KMS-11 (cell line): ENCODE results near the gene DMAC2.
"Not testable (repeated sequence)": the region's sequence is repeated elsewhere in the genome, so short reads cannot be mapped to it uniquely, and the experiment has no call there.

ENCODE experiments used
- H2AFZ ChIP-seq: fragments of 200-600 bp; sonication (generic); 2 replicates; pipeline ENCODE4 v1.6.1; 2016; ENCODE audit warnings: antibody characterized with exemption, mixed run types, low read depth
- H3K27ac ChIP-seq: fragments of 200-600 bp; sonication (generic); 2 replicates; pipeline ENCODE4 v1.6.1; 2016; ENCODE audit warnings: mild to moderate bottlenecking, mixed run types
- H3K27me3 ChIP-seq: fragments of 200-600 bp; sonication (generic); 2 replicates; pipeline ENCODE4 v1.6.1; 2017; ENCODE audit warnings: mild to moderate bottlenecking, low read depth, mixed run types, moderate library complexity; ENCODE audit not compliant: insufficient read depth
- H3K36me3 ChIP-seq: fragments of 200-600 bp; sonication (generic); 2 replicates; pipeline ENCODE4 v1.6.1; 2017; ENCODE audit warnings: mild to moderate bottlenecking, mixed run types; ENCODE audit not compliant: insufficient read depth
- H3K4me1 ChIP-seq: fragments of 200-600 bp; sonication (generic); 2 replicates; pipeline ENCODE4 v1.6.1; 2016; ENCODE audit warnings: mild to moderate bottlenecking, low read depth, mixed run types; ENCODE audit not compliant: poor library complexity, severe bottlenecking
- H3K4me2 ChIP-seq: fragments of 200-600 bp; sonication (generic); 2 replicates; pipeline ENCODE4 v1.7.0; 2016; ENCODE audit warnings: mild to moderate bottlenecking, mixed run types
- H3K4me3 ChIP-seq: fragments of 200-600 bp; sonication (generic); IDR thresholded peaks from 2 replicates; pipeline ENCODE4 v1.6.1; 2017; ENCODE audit warnings: low read depth, low read length, mixed read lengths; ENCODE audit not compliant: insufficient read depth
- H3K79me2 ChIP-seq: fragments of 200-600 bp; sonication (generic); 2 replicates; pipeline ENCODE4 v1.6.1; 2016; ENCODE audit warnings: low read depth, mixed run types; ENCODE audit not compliant: insufficient read depth
- H3K9ac ChIP-seq: fragments of 200-600 bp; sonication (generic); 2 replicates; pipeline ENCODE4 v1.6.1; 2016; ENCODE audit warnings: mild to moderate bottlenecking, mixed run types
- H4K20me1 ChIP-seq: fragments of 200-600 bp; sonication (generic); 2 replicates; pipeline ENCODE4 v1.6.1; 2016; ENCODE audit warnings: mild to moderate bottlenecking, mixed run types; ENCODE audit not compliant: insufficient read depth
- CTCF ChIP-seq: fragments of 200-600 bp; sonication (generic); conservative IDR thresholded peaks from 2 replicates; pipeline ENCODE4 v1.6.1; 2017; ENCODE audit warnings: low read depth, mild to moderate bottlenecking, antibody characterized with exemption, low read length, moderate library complexity, mixed read lengths

The DMAC2 gene

DNA sequence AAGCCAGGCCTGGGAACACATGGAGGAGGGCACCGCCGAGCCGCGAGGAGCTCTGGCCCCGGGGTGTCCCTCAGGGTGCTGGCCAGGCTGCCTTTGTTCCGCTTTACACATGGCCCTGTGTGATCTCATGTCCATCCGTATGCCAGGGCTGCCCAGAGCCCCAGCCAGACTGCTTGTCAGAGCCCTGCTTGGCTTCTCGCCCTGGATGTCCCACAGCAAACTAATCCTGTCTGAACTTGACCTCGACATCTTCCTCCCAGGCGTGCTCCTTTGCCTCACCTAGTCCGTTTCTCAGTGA, 27.8 kb downstream of the DMAC2 start:
- Histone ChIP-seq H3K4me2 (no peak overlapping the region), H3K79me2 (no peaks in the 10 kb centered on the region; the same call in 1 of the 2 replicates), H3K4me1 (peaks cover 58% of the 10 kb centered on the region), H3K4me3 (no peak overlapping the region), H3K27ac (no peak overlapping the region), H3K36me3 (no peaks in the 10 kb centered on the region; the same call in 1 of the 2 replicates), H2AFZ (no peak overlapping the region), H4K20me1 (no peaks in the 10 kb centered on the region), H3K9ac (no peak overlapping the region), H3K27me3 (no peaks in the 10 kb centered on the region)
- TF ChIP-seq CTCF, result no peak

DNA sequence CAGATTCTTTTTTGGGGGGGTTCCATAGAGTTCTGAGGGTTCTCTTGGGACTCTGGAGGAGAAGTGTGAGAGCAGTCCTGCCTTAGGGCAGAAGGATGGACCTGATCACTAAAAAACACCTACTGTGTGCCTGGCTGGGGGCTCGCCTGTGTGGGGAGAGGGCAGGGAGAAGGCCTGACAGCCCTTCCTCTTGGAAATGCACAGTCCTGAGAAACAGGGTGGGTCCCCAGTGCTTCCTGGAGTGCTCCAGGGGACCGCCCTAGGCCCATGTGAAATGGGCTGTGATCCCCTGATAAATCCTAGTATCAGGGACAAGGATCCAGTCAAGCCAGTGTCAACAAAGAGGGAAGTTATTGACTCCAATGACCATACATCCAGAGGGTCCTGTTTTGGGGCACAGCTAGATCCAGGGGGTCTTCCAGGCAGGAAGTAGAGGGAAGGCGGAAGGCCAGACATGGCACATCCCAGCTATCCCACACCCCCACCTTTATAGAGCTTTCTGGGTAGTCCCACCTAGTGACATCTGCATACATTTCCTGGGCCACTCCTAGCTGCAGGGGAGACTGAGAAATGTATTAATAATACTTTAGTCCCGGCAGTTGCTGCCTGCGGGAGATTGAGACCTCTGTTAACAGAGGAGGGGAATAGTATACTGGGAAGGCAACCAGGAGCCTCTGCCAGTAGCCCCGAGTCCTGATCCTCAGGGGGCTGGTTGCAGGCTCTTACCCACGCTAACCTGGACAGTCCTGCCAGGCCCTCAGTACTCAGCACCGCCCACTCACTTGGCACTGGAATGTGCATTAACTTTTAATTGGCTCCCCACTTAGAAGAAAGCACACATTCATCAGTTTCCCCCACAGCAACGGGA, 28.4 kb downstream of the DMAC2 start:
- no peak overlapping the region for H3K4me3 ChIP-seq
- H3K4me1 ChIP-seq, result peaks cover 62% of the 10 kb centered on the region

GRCh38 chr19:41410336-41411054, 29.2 kb downstream of the DMAC2 start:
- no peak for TF ChIP-seq CTCF
- no peaks in the 10 kb centered on the region for H3K27me3 ChIP-seq
- no peaks in the 10 kb centered on the region for H4K20me1 ChIP-seq
- peak overlapping the region; percentile 90 for H3K27ac ChIP-seq
- H3K79me2 ChIP-seq, result no peaks in the 10 kb centered on the region; the same call in 1 of the 2 replicates
- H3K4me2 ChIP-seq, result peak overlapping the region; percentile 88
- H3K4me1 ChIP-seq, result peaks cover 62% of the 10 kb centered on the region
- no peaks in the 10 kb centered on the region; the same call in 1 of the 2 replicates for H3K36me3 ChIP-seq
- H3K4me3 ChIP-seq, result no peak overlapping the region
- no peak overlapping the region for H2AFZ ChIP-seq
- peak overlapping the region; percentile 69; the same call in 1 of the 2 replicates for H3K9ac ChIP-seq

More for the DNA sequence above, 28.4 kb downstream of the DMAC2 start:
- Histone ChIP-seq H3K27ac (no peak overlapping the region), H3K9ac (no peak overlapping the region), H3K79me2 (no peaks in the 10 kb centered on the region; the same call in 1 of the 2 replicates), H3K4me2 (peak overlapping the region; percentile 88; the same call in 1 of the 2 replicates), H2AFZ (no peak overlapping the region), H4K20me1 (no peaks in the 10 kb centered on the region), H3K27me3 (no peaks in the 10 kb centered on the region), H3K36me3 (no peaks in the 10 kb centered on the region; the same call in 1 of the 2 replicates)
- TF ChIP-seq CTCF, result no peak

DNA sequence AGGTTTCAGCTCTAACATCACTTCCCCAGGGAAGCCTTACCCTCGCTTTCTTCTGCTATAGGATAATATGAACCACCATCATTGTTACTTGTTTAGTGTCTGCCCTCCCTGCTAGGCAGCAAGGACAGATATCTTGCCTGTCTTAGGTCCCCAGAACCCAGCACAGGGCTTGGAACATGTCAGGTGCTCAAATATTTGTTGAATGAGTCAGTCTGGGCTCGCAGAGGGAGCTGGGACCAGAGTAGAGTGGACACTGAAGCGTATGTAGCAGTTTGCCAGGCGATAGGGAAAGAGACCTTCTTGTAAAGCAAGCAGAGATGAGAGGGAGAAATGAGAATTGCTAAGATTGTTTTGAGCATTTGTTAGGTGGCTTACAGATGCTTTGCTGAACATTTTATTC, 30.4 kb downstream of the DMAC2 start:
- peak overlapping the region; percentile 90 for H3K27ac ChIP-seq
- H3K4me1 ChIP-seq, result peaks cover 62% of the 10 kb centered on the region
- no peak overlapping the region for H3K4me3 ChIP-seq
- H4K20me1 ChIP-seq, result no peaks in the 10 kb centered on the region
- no peaks in the 10 kb centered on the region for H3K27me3 ChIP-seq
- no peaks in the 10 kb centered on the region; the same call in 1 of the 2 replicates for H3K79me2 ChIP-seq
- H3K4me2 ChIP-seq, result peak overlapping the region; percentile 88
- H3K9ac ChIP-seq, result peak overlapping the region; percentile 69
- no peaks in the 10 kb centered on the region for H3K36me3 ChIP-seq
- peak overlapping the region; percentile 25; the same call in 1 of the 2 replicates for H2AFZ ChIP-seq
- no peak for TF ChIP-seq CTCF

GRCh38 chr19:41408846-41409245, 30.9 kb downstream of the DMAC2 start:
- H2AFZ ChIP-seq, H3K27me3 ChIP-seq, H3K79me2 ChIP-seq, H4K20me1 ChIP-seq, H3K36me3 ChIP-seq, H3K4me3 ChIP-seq: not testable (repeated sequence)
- H3K4me1 ChIP-seq, result peaks cover 62% of the 10 kb centered on the region
- peak overlapping the region; percentile 69; the same call in 1 of the 2 replicates for H3K9ac ChIP-seq
- H3K4me2 ChIP-seq, result peak overlapping the region; percentile 88
- peak overlapping the region; percentile 90 for H3K27ac ChIP-seq
